ENCODE measurements around the gene NONO.
"Not testable (repeated sequence)": the region's sequence is repeated elsewhere in the genome, so short reads cannot be mapped to it uniquely, and the experiment has no call there.

NONO gene

DNA sequence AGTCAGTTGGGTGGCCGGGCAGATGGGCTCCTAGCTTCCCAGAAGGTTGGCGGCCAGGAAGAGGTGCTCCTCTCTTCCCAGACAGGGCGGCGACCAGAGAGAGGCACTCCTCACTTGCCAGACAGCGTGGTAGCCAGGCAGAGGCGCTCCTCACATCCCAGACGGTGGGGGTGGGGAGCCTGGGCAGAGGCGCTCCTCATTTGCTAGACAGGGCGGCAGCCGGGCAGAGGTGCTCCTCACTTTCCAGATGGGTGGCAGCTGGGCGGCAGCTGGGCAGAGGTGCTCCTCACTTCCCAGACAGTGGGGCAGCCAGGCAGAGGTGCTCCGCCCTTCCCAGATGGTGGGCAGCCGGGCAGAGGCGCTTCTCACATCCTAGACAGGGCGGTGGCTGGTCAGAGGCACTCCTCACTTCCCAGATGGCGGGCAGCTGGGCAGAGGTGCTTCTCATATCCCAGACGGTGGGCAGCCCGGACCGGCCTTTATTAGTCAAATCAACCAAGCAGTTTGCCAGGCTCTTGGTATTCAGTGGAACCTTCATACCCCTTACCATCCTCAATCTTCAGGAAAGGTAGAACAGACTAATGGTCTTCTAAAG lies 13.5 kb upstream of the NONO start:
- TF ChIP-seq, protein P1, sequence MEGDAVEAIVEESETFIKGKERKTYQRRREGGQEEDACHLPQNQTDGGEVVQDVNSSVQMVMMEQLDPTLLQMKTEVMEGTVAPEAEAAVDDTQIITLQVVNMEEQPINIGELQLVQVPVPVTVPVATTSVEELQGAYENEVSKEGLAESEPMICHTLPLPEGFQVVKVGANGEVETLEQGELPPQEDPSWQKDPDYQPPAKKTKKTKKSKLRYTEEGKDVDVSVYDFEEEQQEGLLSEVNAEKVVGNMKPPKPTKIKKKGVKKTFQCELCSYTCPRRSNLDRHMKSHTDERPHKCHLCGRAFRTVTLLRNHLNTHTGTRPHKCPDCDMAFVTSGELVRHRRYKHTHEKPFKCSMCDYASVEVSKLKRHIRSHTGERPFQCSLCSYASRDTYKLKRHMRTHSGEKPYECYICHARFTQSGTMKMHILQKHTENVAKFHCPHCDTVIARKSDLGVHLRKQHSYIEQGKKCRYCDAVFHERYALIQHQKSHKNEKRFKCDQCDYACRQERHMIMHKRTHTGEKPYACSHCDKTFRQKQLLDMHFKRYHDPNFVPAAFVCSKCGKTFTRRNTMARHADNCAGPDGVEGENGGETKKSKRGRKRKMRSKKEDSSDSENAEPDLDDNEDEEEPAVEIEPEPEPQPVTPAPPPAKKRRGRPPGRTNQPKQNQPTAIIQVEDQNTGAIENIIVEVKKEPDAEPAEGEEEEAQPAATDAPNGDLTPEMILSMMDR (conservative IDR thresholded peaks at IDR 0.05) = no peak
- no peak for TF ChIP-seq ZFX (IDR thresholded peaks at IDR 0.05)
- no peak overlapping the region for H3K27ac ChIP-seq

DNA sequence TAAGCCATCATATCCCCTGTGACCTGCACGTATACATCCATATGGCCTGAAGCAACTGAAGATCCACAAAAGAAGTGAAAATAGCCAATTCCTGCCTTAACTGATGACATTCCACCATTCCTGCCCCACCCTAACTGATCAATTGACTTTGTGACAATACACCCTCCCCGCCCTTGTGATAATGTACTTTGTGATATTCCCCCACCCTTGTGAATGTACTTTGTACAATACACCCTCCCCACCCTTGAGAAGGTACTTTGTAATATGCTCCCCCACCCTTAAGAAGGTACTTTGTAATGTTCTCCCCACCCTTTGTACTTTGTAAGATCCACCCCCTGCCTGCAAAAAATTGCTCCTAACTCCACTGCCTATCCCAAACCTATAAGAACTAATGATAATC lies 11.1 kb upstream of the NONO start:
- H3K27ac ChIP-seq = not testable (repeated sequence)

DNA sequence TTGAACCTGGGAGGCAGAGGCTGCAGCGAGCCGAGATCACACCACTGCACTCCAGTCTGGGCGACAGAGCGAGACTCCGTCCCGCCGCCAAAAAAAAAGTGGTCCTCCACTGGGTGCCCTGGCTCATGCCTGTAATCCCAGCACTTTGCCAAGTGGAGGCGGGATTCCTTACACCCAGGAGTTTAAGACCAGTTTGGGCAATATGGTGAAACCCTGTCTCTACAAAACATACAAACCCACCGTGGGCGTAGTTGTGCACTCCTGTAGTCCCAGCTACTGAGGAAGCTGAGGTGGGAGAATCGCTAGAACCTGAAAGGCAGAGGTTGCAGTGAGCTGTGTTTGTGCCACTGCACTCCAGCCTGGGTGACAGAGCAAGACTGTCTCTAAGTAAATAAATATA lies 2.1 kb upstream of the NONO start:
- not testable (repeated sequence) for H3K27ac ChIP-seq

DNA sequence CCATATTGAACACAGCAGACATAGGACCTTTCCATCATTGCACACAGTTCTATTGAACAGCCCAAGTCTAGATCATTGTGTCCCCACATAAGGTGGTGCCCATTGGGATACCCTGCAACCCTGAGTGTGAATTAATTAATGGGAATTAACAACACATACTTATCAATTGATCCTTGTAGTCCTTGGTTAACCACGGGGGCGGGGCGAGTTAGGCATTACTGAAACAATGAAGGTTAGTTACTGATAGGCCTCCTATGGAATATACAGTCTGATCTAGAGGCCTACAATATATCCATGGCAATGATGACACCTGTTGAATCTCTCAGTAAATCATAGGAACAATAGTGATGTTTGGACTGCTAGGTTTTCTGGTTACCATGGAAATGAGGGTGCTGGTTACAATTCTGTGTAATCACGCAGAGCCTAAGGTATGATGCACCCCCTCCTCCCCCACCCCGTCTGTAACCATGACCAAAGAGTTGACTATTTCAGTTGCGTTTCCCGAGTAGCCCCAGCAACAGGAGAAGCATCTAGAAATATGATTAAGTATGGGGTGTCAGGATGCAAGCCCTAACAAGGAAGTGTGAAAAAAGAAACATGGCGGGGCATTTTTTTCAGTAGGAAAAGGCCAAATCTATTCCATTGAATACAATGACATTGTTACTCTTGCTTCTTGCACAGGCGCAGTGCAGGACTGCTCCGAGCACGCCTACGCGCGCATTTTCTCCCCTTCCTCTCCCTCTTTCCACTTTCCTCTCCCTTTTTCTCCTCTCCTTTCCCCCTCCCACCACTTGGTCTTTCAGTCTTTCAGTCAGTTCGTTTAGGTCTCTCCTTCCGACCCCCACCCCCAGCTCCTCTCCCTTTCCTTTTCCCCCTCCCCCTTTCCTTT lies 677 bp upstream of the NONO start:
- H3K27ac ChIP-seq = peak overlapping the region; percentile 88
- TF ChIP-seq, protein P1 (conservative IDR thresholded peaks at IDR 0.05) = no peak
- no peak for TF ChIP-seq ZFX (IDR thresholded peaks at IDR 0.05)

DNA sequence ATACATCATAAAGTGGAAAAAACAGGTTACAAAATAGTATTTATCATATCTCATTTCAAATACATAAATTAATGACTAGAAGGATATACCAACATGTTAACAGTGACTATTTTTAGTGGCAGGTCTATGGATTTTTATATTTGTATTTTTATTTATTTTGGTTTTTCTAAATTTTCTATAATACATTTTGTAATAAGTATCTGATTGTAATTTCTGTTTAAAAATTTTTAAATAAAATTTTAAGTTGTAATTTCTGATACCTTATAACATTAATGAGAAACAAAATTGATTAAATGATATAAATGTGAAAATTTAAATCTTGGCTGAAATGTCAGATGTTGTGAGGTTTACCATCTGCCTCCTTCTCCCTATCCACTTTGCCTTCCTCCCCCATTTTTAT lies 2.5 kb downstream of the NONO start:
- no peak overlapping the region for H3K27ac ChIP-seq
- TF ChIP-seq, protein P1 (conservative IDR thresholded peaks at IDR 0.05) = no peak
- no peak for TF ChIP-seq ZFX (IDR thresholded peaks at IDR 0.05)

DNA sequence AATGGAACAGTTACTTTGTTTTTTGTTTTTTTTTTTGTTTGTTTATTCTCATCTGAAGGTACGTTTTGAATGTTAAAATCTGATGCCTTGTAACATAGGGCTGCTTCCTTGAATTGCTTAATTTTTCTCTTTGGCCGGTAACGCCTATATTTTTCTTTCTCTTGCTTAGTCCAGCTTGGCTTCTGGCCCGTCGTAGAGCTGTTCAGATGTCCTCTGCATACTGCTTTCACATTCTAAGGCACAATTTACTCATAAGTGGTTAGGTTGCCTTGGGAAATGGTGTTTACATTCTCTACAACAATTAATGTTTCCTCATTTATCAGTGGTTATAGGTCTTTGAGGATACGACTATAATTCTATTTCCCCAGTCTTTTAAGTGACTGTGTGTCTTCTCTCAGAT lies 7.9 kb downstream of the NONO start:
- no peak for TF ChIP-seq ZFX (IDR thresholded peaks at IDR 0.05)
- TF ChIP-seq, protein P1 (conservative IDR thresholded peaks at IDR 0.05) = no peak
- no peak overlapping the region for H3K27ac ChIP-seq

DNA sequence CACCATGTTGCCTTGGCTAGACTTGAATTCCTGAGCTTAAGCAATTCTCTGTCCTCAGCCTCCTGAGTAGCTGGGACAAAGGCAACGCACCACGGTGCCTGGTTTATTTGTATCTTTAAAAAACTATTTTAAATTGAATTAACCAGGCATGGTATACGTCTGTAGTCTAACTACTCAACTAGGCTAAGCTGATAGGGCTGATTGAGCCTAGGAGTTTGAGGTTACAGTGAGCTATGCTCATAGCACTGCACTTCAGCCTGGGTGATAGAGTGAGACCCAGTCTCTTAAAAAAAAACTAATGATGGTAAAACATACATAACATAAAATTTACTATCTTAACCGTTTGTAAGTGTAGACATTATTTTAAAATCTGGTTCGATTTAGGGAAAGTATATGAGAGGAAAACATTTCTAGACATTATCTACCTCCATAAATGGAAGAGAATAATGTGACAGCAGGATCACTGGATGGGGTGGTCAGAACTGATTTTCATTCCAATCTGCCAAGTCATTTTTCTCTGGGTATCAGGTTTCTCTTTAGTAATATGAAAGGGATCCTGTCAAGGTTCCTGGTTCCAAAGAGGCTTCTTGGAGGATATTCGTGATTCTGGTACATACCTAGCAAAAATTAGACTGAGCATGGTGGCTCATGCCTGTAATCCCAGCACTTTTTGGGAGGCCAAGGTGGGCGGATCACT lies 9.4 kb downstream of the NONO start:
- TF ChIP-seq, protein P1 (conservative IDR thresholded peaks at IDR 0.05) = no peak
- no peak overlapping the region for H3K27ac ChIP-seq

DNA sequence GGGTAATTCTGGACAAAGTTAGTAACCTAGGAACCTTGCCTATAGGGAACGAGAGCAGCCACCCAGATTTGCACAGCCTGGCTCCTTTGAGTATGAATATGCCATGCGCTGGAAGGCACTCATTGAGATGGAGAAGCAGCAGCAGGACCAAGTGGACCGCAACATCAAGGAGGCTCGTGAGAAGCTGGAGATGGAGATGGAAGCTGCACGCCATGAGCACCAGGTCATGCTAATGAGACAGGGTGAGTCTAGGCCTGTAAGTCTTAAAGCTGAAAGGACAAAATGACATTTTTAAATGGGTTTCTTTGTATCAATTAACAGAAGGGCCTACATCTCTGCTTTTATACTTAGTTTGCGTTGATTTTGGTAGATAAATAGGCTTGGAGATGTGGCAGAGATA lies 13.4 kb downstream of the NONO start:
- TF ChIP-seq ZFX (IDR thresholded peaks at IDR 0.05) = no peak
- TF ChIP-seq, protein P1 (conservative IDR thresholded peaks at IDR 0.05) = no peak

More for the DNA sequence above, 13.4 kb downstream of the NONO start:
- H3K27ac ChIP-seq = no peak overlapping the region

Data from C4-2B (cell line).